NCI-H524 treated with DMSO at 0.1 percent for 48 hours (cell line): Measurements from ENCODE around the gene TTC34.
"Not testable (repeated sequence)": the region's sequence is repeated elsewhere in the genome, so short reads cannot be mapped to it uniquely, and the experiment has no call there.

Experiments
- DNase-seq: peaks from one replicate; lab custom pipeline; 2025; lab: John Stamatoyannopoulos, UW

Gene TTC34

DNA sequence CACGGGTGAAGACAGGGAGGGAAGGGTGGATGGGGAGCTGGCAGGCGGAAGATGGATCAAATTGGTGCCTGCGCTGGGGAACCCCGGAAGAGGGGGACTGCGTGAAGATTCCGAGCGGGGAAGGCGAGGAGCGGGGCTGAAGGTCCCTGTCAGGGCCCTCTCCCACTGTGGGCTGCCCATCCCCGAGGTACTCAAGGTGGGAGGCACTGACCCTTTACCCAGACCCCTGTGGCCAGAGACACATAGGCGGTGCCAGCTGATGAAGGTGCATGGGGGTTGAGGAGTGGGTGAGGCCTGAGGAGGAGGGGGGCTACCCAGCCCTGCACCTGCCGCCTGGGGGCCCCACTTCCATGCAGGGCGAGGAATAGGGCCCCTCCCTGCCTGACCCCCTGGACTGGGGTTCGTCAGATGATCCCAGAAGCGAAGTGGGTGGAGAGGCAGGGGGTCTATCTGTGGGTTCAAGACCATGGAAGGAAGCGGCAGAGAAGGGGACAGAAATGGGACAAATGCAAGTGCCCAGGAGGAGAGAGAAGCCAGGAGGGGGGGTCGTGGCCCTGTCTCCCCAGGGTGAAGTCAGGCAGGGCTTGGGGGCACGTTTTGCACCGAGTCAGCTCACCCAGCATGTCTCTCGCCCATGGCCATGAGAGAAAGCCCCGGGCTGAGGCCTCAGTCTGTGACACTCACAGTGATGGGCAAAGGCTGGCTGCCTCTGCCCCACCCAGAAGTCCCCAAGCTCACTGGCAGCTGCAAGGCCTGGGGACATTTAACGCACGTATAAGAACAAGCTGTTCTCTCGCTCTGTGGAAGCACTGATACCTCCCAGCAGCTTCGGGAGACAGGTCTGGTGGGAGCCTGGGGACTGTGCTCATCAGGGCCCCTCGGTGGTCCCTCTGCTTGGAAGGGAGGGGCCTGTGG, 161.6 kb downstream of the TTC34 start:
- no peak for DNase-seq

GRCh38 chr1:2639203-2639602, 162.3 kb downstream of the TTC34 start:
- DNase-seq = no peak

DNA sequence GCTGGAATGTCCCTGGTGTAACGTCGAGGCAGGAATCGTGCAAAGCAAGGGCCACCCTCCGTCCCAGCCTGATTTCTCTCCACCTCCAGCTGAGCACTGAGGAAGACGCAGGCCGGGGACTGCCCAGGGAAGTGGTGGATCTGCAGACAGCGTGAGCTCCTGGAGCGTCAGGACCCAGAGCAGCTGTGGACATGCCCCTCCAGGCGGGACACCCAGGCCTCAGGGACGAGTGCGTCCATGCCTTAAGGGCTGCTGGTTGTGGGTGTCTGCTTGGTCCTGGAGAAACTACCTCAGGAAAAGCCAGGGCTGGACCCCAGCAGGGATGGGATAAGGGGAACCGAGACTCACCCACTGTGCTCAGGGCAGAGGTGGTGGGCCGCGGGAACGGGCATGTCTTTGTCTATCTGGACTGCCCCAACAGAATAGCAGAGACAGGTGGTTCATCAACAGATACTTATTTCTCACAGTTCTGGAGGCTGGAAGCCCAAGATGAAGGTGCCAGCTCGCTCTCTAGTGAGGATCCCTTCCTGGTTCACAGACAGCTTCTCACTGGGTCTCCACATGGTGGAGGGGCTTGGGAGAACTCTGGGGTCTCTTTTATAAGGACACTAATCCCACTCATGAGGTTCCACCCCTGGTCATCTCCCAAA, 162.9 kb downstream of the TTC34 start:
- no peak for DNase-seq

DNA sequence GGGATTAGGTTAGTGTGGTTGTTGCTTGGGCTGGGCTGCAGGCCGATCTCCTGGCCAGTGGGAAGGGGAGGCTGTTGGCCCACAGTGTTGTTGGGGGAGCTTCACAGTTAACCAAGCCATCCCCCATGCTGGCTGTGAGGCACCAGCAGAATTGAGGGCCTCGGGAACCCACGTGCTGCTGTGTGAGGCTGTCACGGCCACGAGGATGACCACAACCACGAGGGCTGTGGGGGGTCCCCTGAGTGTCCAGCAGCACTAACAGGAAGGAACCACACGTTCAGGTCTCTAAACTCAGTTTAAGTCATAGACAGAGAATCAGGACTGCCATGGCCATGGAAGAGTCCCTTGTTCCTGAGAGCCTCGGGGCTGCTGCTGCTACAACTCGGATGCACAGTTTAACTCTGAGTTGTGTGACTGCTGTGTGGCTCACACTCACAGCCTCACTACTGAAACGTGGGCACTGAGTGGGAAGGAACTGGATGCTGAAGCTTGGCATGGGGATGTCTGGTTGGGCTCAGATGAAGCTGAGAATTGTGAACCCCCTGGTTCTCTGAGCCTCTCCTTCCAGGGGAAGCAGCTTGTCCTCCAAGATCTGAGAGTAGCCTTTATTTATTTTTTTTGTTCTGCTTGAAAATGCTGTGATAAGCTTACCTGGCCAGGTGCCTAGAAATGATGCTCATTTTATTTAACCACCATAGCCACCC, 163.9 kb downstream of the TTC34 start:
- DNase-seq = no peak

- no peak for DNase-seq
Observed at GRCh38 chr1:2636733-2637132, 164.8 kb downstream of the TTC34 start.

- DNase-seq = no peak
Observed at GRCh38 chr1:2635361-2636010, 166.0 kb downstream of the TTC34 start.

- no peak for DNase-seq
Observed at GRCh38 chr1:2633936-2634491, 167.5 kb downstream of the TTC34 start.

- no peak for DNase-seq
Observed at GRCh38 chr1:2633366-2633935, 168.0 kb downstream of the TTC34 start.

DNA sequence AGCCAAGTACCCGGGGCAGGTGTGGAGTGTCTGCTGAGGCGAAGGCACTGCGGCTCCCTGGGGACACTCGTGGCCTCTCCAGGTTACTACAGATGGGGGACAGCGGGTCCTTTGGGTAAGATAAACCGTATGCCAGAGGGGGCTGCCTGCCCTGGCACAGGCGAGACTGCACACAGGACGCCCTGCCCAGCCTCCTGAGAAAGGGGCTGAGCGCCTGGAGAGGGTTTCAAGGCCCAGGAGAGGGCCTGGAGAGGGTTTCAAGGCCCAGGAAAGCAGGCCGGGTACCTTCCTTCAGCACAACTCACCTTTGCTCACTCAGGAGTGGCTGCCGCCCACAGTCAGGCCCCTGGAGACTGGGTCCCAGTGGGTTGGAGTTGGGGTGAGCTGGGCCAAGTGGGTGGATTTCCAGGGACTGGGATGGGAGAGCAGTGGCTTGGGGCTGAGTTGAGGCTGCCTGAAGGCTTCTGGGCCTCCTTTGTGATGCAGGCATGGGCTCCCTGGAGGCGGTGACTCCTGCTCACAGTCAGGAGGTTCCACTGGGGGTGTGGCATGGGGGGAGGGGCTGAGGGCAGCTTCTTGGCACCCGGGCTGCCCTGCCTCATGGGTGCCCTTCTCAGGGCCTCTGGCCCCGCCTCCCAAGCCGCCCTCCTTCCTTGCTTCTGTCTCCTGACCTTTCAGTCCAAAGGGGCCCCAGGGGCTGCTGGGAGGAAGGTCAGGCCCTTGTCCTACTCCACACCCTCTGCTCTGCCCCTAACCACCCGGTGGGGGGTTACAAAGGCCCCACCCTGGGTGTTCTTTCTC, 168.7 kb downstream of the TTC34 start, which contains the start of gene MMEL1:
MMEL1 (minus strand) TSS at position 456 of the 801 bp plus-strand sequence. CDS start 3,532 bp downstream, outside the sequence.
- peak; percentile 1 for DNase-seq

DNA sequence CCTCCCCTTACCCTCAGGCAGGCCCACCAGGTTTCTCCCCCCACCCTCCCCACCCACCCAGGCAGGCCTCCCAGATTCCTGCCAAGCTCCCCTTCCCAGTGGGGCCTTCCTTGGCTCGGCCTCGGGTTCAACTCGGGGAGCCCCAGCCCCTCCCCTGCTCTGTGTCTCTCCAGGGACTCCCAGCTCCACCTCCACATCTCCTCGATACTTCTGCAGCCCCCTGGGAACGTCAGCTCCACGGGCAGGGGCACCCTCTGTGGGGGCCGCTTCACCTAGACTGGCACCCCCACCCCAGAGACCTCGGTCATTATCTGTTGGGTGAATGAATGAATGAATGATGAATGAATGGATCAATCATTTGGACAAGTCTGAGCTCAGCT, 169.5 kb downstream of the TTC34 start:
- DNase-seq = no peak

DNA sequence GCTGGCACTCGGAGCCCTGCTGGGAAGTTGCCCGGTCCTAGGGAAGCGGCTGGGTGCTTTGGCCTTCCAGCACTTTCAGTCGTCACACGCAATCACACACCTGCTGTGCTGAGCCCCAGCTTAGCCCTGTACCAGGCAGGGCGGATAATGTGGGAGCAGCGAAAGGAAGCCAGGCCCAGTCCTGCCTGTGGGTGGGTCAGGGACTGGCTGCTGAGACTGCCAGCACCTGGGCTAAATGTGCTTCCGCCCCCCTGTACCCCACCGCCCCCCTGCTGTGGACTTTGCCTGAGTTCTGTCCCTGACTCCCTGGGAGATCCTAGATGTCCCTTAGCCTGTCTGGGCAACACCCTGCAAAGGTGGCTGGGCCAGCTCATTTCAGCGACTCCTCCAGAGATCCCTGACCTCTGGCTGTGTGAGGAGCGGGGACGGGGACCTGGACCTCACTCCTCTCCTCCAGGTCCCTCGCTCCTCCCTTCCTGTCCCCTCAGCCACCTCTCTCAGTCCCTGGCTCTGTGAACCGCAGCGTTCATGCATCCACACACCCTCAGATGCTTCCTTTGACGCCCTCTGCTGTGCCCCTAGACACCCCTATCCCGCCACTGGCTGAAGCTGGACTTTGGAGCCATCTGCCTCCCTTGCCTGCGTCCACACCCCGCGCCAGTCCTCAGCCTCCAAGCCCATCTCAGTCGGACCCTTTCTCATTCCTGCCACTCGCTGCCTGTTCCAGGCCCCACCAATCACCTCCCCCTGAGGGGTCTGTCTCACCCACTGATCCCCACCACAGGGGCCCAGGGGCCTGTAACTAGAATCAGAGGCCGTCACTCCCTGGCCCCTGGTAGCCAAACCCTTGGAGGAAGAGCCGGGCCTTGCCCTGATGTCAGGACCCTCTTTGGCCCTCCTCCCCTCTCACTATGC, 170.1 kb downstream of the TTC34 start:
- DNase-seq = no peak

DNA sequence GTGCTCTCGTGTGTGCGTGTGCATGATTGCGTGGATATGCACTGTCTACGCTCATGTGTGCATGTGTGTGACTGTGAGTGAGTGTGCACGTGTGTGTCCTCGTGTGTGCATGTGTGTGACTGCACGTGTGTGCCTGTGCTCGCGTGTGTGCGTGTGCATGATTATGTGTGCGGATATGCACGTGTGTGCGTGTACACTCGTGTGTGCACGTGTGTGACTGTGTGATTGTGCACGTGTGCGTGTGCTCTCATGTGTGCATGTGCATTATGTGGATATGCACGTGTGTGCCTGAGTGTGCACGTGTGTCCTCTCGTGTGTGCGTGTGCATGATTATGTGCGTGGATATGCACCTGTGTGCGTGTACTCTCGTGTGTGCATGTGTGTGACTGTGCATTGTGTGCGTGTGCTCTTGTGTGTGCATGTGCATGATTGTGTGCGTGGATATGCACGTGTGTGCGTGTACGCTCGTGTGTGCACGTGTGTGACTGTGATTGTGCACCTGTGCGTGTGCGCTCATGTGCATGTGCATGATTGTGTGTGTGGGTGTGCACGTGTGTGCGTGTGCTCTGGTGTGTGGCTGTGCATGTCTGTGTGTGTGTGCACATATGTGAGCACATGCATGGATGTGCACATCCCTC, 170.9 kb downstream of the TTC34 start:
- no peak for DNase-seq

DNA sequence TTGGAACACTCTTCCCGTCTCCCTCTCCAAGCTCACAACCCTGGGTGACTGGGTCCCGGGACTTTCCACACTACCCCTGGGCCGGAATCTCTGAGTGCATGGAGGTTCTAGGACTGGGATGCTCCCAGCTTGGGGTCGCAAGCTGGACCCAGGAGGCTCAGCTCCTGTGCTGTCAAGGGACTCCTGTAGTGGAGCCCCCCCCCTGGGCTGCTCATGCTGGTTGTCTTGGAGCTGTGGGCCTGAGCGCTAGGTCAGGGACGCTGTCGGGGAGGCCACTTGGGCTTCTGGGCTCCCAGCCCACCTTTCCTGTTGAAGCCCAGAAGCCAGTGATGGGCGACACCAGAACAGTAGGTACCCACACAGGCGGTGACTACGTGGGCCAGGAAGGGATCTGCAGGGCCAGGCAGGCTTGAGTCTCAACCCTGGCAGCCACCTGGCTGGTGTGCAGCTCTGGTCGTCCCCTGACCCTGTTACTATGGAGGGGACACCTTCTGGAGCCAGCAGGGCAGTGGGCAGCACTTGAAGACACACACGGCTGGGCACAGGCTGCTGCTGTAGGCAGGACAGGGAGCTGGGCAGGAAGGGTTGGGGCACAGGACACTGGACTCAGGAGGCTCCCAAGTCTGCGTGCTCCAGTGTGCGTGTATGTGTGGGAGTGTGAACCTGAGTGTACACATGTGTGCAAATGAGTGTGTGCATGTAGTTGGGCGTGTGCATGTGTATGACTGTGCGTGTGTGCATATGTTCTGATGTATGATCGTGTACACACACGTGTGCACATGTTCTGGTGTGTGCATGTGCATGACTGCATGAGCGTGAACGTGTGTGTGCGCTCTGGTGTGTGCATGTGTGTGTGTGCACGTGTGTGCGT, 171.6 kb downstream of the TTC34 start:
- DNase-seq = no peak

DNA sequence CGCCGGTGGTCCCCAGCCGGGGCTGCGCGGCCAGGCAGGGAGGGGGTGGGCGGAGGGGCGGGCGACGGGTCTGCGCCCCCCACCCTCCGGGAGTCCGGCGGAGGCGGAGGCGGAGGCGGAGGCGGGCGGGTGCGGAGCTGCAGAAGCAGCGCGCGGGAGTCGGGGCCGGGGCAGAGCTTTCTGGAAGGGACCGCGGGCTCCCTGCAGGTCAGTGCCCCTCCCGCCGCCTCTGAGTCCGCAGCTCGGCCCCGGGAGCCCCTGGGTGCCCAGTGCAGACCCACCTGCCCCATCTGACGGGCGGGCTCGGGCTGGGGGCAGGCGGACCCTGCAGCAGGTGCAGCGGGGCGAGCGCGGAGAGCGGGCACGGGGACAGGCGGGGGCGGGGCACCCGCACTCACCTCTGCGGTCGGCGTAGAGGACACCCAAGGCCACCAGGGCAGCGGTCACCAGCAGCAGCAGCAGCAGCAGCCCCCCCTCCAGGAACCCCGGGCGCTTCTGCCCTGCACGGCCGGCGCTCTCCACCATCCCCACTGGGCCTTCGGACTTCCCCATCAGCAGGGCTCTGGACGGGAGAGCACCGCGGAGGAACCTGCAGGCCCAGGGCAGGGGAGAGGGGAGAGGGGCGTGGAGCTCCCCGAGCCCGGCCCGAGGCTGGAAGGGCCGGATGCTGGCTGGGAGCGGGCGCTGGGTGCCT, 172.4 kb downstream of the TTC34 start:
- no peak for DNase-seq

DNA sequence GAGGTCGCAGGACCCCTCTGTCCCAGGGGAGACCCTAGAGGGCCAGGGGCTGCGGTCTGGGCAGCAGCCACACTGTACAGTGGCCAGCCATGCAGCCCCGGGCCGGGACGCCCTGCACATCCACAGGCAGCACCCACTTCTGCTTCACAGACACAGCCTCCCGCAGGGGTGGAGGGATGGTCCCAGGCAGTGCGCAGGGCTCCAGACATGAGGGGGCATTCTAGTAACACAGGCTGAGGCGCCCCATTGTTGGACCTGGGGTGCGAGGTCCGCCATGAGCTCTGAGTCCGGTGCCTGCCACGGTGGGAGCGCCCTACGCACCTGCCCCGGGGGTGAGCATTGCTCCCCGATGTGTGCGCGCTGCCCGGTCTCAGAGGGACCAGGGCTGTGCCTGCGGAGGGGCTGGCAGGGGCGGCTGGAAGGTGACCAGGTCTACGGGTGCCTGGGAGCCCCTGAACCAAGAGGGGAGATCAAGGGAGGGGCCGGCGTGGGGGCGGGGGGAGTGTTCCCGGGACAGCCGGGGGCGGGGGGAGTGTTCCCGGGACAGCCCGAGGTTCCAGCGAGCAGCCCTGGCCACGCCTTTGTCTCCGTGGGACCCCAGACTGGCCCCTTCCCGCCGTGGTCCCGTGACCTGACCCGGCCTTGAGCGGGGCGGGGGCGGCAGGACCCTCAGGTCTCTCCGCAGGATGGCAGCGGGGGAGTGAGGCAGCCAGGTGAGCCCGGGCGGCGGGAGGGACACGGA, 173.1 kb downstream of the TTC34 start:
- DNase-seq = no peak

DNA sequence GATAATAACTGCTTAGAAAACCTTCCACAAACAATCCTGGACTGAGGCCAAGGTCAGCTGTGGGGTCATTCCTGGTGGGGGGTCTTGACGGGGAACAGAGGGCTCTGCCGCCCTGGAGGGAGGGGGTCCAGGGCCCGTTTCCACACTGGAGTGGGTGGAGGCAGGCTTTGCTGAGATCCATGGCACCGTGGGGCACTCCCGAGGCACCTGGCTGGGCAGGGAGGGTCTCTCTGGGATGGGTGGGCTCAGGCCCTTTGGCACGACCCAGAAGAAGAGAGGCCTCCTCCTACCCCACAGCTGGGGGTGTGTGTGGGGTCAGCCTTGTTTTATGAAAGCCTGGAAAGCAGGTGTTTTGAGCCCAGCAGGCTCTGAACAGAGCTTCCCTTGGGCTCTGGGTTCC, 173.7 kb downstream of the TTC34 start:
- no peak for DNase-seq

DNA sequence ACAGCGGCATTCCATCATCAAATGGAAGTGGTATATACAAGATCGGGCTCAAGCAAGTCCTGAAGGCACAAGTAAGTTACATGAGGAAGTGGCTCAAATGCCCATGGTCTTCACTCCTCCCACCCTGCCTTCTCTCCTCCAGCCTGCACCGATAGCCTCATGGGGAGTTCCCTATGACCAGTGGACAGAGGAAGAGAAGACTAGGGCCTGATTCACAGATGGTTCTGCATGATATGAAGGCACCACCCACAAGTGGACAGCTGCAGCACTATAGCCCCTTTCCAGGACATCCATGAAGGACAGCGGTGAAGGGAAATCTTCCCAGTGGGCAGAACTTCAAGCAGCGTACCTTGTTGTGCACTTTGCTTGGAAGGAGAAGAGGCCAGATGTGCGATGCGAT, 175.7 kb downstream of the TTC34 start:
- not testable (repeated sequence) for DNase-seq
